ENCODE measurements around the gene GPC1. TPM values are rescaled to one million over a fixed set of nuclear protein-coding genes. Genes with fewer than 3 reads are reported as not detected.

The GPC1 gene
- total RNA-seq, 1 donor from 2014 or later, result 58.0 TPM

GRCh38 chr2:240443891-240444301 is 8.4 kb downstream of the GPC1 start:
- no peaks in the 10 kb centered on the region for H3K27me3 Mint-ChIP-seq
- no peaks in the 10 kb centered on the region for H3K36me3 Mint-ChIP-seq
- no peak overlapping the region for H3K4me3 Mint-ChIP-seq
- H3K9me3 Mint-ChIP-seq, result no peaks in the 10 kb centered on the region
- TF ChIP-seq CTCF (conservative IDR thresholded peaks at IDR 0.05), result no peak
- H3K4me1 Mint-ChIP-seq (ENCODE audit: unreplicated experiment), result peaks cover 4% of the 10 kb centered on the region
- no peak for DNase-seq (ENCODE audit: extremely low spot score, unreplicated experiment)
- H3K27ac Mint-ChIP-seq, result no peak overlapping the region

GRCh38 chr2:240444464-240444863 is 9.0 kb downstream of the GPC1 start:
- H3K27ac Mint-ChIP-seq, result peak overlapping the region; percentile 23
- no peak for TF ChIP-seq CTCF (conservative IDR thresholded peaks at IDR 0.05)
- no peak for DNase-seq (ENCODE audit: extremely low spot score, unreplicated experiment)
- H3K4me1 Mint-ChIP-seq (ENCODE audit: unreplicated experiment), result peaks cover 5% of the 10 kb centered on the region
- H3K9me3 Mint-ChIP-seq, result no peaks in the 10 kb centered on the region
- H3K27me3 Mint-ChIP-seq, result peaks cover under 1% of the 10 kb centered on the region
- no peaks in the 10 kb centered on the region for H3K36me3 Mint-ChIP-seq
- H3K4me3 Mint-ChIP-seq, result no peak overlapping the region

- no peak for DNase-seq (ENCODE audit: extremely low spot score, unreplicated experiment)
- no peaks in the 10 kb centered on the region for H3K9me3 Mint-ChIP-seq
- no peak for TF ChIP-seq CTCF (conservative IDR thresholded peaks at IDR 0.05)
- H3K4me3 Mint-ChIP-seq, result no peak overlapping the region
- peaks cover 4% of the 10 kb centered on the region for H3K36me3 Mint-ChIP-seq
- H3K27ac Mint-ChIP-seq, result no peak overlapping the region
- H3K4me1 Mint-ChIP-seq (ENCODE audit: unreplicated experiment), result peaks cover 19% of the 10 kb centered on the region
- peaks cover 9% of the 10 kb centered on the region for H3K27me3 Mint-ChIP-seq
Observed at GRCh38 chr2:240445961-240446663, 10.6 kb downstream of the GPC1 start.

- Mint-ChIP-seq H3K36me3 (peaks cover 4% of the 10 kb centered on the region), H3K9me3 (no peaks in the 10 kb centered on the region), H3K4me3 (no peak overlapping the region), H3K27me3 (peaks cover 9% of the 10 kb centered on the region), H3K27ac (peak overlapping the region; percentile 96), H3K4me1 (ENCODE audit: unreplicated experiment) (peaks cover 19% of the 10 kb centered on the region)
- no peak for DNase-seq (ENCODE audit: extremely low spot score, unreplicated experiment)
- TF ChIP-seq CTCF (conservative IDR thresholded peaks at IDR 0.05), result no peak
Observed at GRCh38 chr2:240446664-240447175, 11.3 kb downstream of the GPC1 start.

GRCh38 chr2:240447331-240447730 is 11.9 kb downstream of the GPC1 start:
- Mint-ChIP-seq H3K36me3 (peaks cover 4% of the 10 kb centered on the region), H3K27ac (peak overlapping the region; percentile 96), H3K9me3 (no peaks in the 10 kb centered on the region), H3K27me3 (peaks cover 12% of the 10 kb centered on the region), H3K4me3 (no peak overlapping the region), H3K4me1 (ENCODE audit: unreplicated experiment) (peaks cover 19% of the 10 kb centered on the region)
- TF ChIP-seq CTCF (conservative IDR thresholded peaks at IDR 0.05), result no peak
- no peak for DNase-seq (ENCODE audit: extremely low spot score, unreplicated experiment)
